Fibroblast of skin of scalp (primary cell): Measurements from ENCODE around the gene SEC14L1.
"Not testable (repeated sequence)": the region's sequence is repeated elsewhere in the genome, so short reads cannot be mapped to it uniquely, and the experiment has no call there.

Source experiments
- DNase-seq: peaks from one replicate; pipeline ENCODE4 v3.0.0-alpha.2; 2013

SEC14L1 gene

GRCh38 chr17:77242118-77242851, 101.5 kb downstream of the SEC14L1 start:
- DNase-seq = no peak

- no peak for DNase-seq
Measured at GRCh38 chr17:77245162-77245926, 104.6 kb downstream of the SEC14L1 start.

GRCh38 chr17:77246110-77247047, 105.6 kb downstream of the SEC14L1 start:
- DNase-seq = no peak

GRCh38 chr17:77247048-77247541, 106.3 kb downstream of the SEC14L1 start:
- peak; percentile 81 for DNase-seq

- DNase-seq = no peak
Measured at GRCh38 chr17:77247609-77248008, 106.8 kb downstream of the SEC14L1 start.

GRCh38 chr17:77248216-77249114, 107.7 kb downstream of the SEC14L1 start:
- DNase-seq = no peak

- no peak for DNase-seq
Measured at GRCh38 chr17:77251622-77252183, 110.9 kb downstream of the SEC14L1 start.

- not testable (repeated sequence) for DNase-seq
Measured at GRCh38 chr17:77252306-77252705, 111.5 kb downstream of the SEC14L1 start.

- no peak for DNase-seq
Measured at GRCh38 chr17:77253611-77254051, 112.9 kb downstream of the SEC14L1 start.

- peak; percentile 88 for DNase-seq
Measured at GRCh38 chr17:77254951-77255825, 114.4 kb downstream of the SEC14L1 start.

GRCh38 chr17:77255970-77256369, 115.2 kb downstream of the SEC14L1 start:
- DNase-seq = not testable (repeated sequence)

- DNase-seq = no peak
Measured at GRCh38 chr17:77256710-77257109, 115.9 kb downstream of the SEC14L1 start.

- no peak for DNase-seq
Measured at GRCh38 chr17:77257169-77257568, 116.4 kb downstream of the SEC14L1 start.

- DNase-seq = no peak
Measured at GRCh38 chr17:77257596-77258458, 117.1 kb downstream of the SEC14L1 start.

GRCh38 chr17:77258638-77259037, 117.9 kb downstream of the SEC14L1 start:
- DNase-seq = no peak

- no peak for DNase-seq
Measured at GRCh38 chr17:77264617-77265230, 124.0 kb downstream of the SEC14L1 start.

GRCh38 chr17:77266213-77266612, 125.4 kb downstream of the SEC14L1 start:
- DNase-seq = no peak
